Effector memory CD8-positive, alpha-beta T cell (primary cell): ENCODE data around the gene BORCS5.

Experiments
- ATAC-seq: fragments of 150-1000 bp; cut with Tn5 transposase; replicated peaks from 2 replicates; pipeline ENCODE4 v1.10.0; 2021; ENCODE audit warnings: mild to moderate bottlenecking, moderate library complexity
- DNase-seq, 3 experiments: peaks; one replicate each; pipeline ENCODE4 v3.0.0; 2021
- H3K27ac Mint-ChIP-seq, 2 donors: one replicate each; pipeline ENCODE4 v1.8.0; 2022; ENCODE audit warnings: mild to moderate bottlenecking in 2 of 2, mixed read lengths in 2 of 2, moderate library complexity in 2 of 2
- H3K27me3 Mint-ChIP-seq, 2 donors: one replicate each; pipeline ENCODE4 v1.8.0; 2022; ENCODE audit warnings: mixed read lengths in 2 of 2
- H3K36me3 Mint-ChIP-seq: one replicate; pipeline ENCODE4 v1.8.0; 2022; ENCODE audit warnings: mild to moderate bottlenecking, moderate library complexity, mixed read lengths; ENCODE audit not compliant: insufficient read depth
- H3K4me1 Mint-ChIP-seq, 2 donors: one replicate each; pipeline ENCODE4 v1.8.0; 2022; ENCODE audit warnings: low read depth in 2 of 2, mixed read lengths in 2 of 2
- H3K4me3 Mint-ChIP-seq, 2 donors: one replicate each; pipeline ENCODE4 v1.8.0; 2022; ENCODE audit warnings: mild to moderate bottlenecking in 2 of 2, mixed read lengths in 2 of 2, moderate library complexity in 2 of 2
- H3K9me3 Mint-ChIP-seq, 2 donors: one replicate each; pipeline ENCODE4 v1.8.0; 2022; ENCODE audit warnings: mixed read lengths in 2 of 2

BORCS5 gene

DNA sequence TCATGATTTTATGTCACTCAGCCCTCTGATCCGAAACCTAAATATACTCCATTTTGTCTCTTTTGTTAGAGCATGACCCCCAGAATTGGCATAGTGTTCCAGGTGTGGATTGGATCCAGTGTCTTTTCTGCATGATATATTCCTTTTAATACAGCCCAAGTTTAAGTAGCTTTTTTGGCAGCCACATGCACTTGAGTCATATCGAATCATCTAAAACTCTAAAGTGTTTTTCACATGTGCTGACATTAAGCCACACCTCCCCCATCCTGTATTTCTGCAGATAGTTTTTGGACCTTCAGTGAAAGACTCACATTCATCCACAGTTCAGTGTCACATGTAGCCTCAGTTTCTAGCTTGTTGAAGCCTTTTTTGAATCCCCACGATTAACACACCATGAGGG is 30.6 kb downstream of the BORCS5 start:
- Mint-ChIP-seq H3K4me3 (peak overlapping the region in 1 of 2 donors; percentile 66), H3K27me3 (no peaks in the 10 kb centered on the region), H3K4me1 (peaks cover 20 to 47% of the 10 kb centered on the region in 2 donors), H3K27ac (peak overlapping the region; percentile 82 to 97), H3K36me3 (peaks cover 10% of the 10 kb centered on the region), H3K9me3 (no peaks in the 10 kb centered on the region)
- no peak for ATAC-seq
- DNase-seq = no peak

DNA sequence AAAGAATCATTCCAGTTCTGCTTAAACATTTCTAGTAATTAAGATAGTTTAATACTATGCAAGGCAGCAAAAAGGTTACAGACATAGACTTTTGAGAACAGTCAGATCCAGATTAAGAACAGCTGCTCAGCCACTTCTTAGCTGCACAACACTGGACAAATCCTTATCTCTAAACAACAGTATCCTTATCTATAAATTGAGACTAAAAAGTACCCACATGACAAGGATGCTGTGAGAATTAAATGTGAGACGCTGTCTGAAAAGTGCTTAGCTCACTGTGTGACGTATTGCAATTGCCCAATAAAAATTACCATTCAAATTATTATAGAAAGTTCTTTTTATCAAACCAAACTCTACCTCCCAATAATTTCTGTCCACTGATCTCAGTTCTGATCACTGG is 35.5 kb downstream of the BORCS5 start:
- Mint-ChIP-seq H3K4me3 (no peak overlapping the region), H3K4me1 (peaks cover 7 to 25% of the 10 kb centered on the region in 2 donors), H3K9me3 (no peaks in the 10 kb centered on the region), H3K27ac (no peak overlapping the region), H3K27me3 (no peaks in the 10 kb centered on the region), H3K36me3 (no peaks in the 10 kb centered on the region)
- ATAC-seq (no peak), DNase-seq (no peak)

DNA sequence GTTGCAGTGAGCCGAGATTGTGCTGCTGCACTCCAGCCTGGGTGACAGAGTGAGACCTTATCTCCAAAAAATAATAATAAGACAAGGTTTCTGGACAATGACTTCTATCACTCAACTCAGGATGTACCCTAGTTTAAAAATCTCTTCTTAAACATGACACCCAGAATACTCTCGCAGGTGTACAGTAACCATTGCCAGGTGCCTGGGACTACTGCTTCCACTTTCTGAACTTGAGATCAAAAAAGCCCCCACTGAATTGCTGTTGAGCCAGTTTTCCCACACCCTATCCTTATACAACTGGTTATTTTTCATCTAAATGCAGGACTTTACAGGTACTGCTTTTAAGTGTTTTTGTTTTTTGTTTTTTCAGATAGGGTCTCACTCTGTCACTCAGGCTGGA is 36.3 kb downstream of the BORCS5 start:
- DNase-seq (no peak), ATAC-seq (no peak)
- Mint-ChIP-seq H3K36me3 (no peaks in the 10 kb centered on the region), H3K9me3 (no peaks in the 10 kb centered on the region), H3K4me3 (no peak overlapping the region), H3K27me3 (no peaks in the 10 kb centered on the region), H3K27ac (no peak overlapping the region), H3K4me1 (peaks cover 4 to 20% of the 10 kb centered on the region in 2 donors)

DNA sequence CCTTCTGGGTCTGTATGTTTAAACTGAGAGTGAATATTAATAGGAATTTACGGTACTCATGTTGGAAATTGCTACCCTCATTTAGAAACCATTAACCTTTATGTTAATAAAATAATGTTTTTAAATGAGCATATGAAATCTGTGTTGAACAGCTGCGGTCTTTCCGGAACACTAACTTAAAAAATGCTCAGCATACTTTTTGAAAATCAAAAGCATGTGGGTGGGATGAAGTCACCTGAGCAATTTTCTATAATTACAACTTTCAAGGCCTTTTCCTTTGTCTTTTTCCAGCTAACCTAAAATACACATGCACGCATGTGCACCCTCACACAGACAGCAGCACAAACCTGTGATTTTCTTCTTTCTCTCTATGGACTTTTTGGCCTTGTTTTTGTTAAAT is 39.8 kb downstream of the BORCS5 start:
- Mint-ChIP-seq H3K9me3 (no peaks in the 10 kb centered on the region), H3K4me1 (peaks cover 12 to 35% of the 10 kb centered on the region in 2 donors)

DNA sequence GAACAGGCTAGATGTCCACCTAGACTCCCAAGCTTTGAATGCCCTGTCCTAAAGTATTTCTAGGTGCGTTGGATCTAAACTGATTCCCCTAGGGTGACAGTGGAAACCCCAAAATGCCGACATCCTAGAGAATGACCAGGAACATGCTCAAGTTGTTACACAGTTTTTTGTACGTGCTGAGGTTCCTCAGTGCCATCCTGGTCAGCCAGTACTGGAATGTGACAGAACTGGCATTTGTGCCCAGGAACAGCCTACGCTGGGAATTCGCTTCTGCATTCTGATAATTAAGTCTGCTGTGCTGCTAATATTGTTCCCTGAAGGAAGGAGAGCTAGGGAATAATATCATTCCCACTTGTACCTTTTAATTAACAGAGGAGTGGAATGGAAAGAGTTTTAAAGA is 40.3 kb downstream of the BORCS5 start:
- H3K9me3 Mint-ChIP-seq = no peaks in the 10 kb centered on the region
- peak overlapping the region; percentile 13 to 16 for H3K27ac Mint-ChIP-seq
- no peak overlapping the region for H3K4me3 Mint-ChIP-seq
- H3K27me3 Mint-ChIP-seq = no peaks in the 10 kb centered on the region
- ATAC-seq (no peak), DNase-seq (no peak)
- H3K4me1 Mint-ChIP-seq = peaks cover 12 to 35% of the 10 kb centered on the region in 2 donors
- H3K36me3 Mint-ChIP-seq = no peaks in the 10 kb centered on the region

More for the DNA sequence above, 39.8 kb downstream of the BORCS5 start:
- no peak for ATAC-seq
- Mint-ChIP-seq H3K4me3 (no peak overlapping the region), H3K36me3 (no peaks in the 10 kb centered on the region), H3K27ac (peak overlapping the region in 1 of 2 donors; percentile 13), H3K27me3 (no peaks in the 10 kb centered on the region)
- no peak for DNase-seq

GRCh38 chr12:12398026-12398859 is 41.4 kb downstream of the BORCS5 start:
- H3K27me3 Mint-ChIP-seq = no peaks in the 10 kb centered on the region
- no peaks in the 10 kb centered on the region for H3K9me3 Mint-ChIP-seq
- H3K4me3 Mint-ChIP-seq = no peak overlapping the region
- ATAC-seq (no peak), DNase-seq (no peak)
- peak overlapping the region in 1 of 2 donors; percentile 79 for H3K27ac Mint-ChIP-seq
- peaks cover 12 to 43% of the 10 kb centered on the region in 2 donors for H3K4me1 Mint-ChIP-seq
- H3K36me3 Mint-ChIP-seq = no peaks in the 10 kb centered on the region

DNA sequence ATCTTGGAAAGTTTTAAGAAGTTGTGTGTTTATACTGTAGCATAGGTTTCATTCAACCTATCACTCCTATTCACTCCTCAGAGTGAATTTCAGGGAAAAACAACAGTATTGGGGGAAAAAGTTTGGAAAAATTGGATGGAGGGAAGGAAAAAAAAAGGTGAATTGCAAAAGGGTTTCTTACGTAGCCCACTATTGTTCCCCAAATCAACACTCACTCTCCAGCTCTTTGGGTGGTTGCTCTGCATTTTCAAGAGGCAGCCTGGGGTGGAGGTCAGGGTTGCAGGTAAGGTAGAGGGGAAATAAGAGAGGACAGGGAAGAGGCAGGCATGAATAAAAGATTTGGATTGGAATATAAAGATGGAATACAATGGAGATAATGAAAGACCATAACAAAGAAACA is 42.3 kb downstream of the BORCS5 start:
- H3K9me3 Mint-ChIP-seq = no peaks in the 10 kb centered on the region
- H3K27me3 Mint-ChIP-seq = no peaks in the 10 kb centered on the region
- no peak overlapping the region for H3K4me3 Mint-ChIP-seq
- no peaks in the 10 kb centered on the region for H3K36me3 Mint-ChIP-seq
- peaks cover 12 to 49% of the 10 kb centered on the region in 2 donors for H3K4me1 Mint-ChIP-seq
- peak overlapping the region in 1 of 2 donors; percentile 17 for H3K27ac Mint-ChIP-seq
- ATAC-seq (no peak), DNase-seq (no peak)

DNA sequence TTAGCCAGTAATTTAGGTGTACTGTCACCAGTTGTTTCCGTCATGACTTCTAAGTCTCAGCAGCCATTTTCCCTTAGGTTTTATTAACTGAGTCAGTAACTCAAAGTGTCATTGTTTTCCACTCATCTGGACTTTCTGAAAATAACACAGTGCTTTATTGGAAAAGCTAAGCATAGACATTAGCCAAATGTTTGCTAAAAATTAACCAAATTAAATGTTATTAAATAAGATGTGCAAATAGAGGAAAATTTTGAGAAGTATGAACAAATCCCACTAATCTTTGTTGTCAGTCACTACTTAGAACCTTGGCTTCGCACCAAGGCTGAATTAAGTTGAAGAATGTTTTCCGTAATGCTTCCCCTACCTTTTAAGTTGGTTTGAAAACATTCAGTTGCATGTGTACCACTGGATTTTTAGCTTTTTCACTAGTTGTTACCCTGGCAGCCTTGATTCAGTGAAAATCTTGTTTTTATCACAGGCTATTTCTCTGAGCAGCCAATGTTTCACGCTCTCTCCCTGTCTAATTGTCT is 43.0 kb downstream of the BORCS5 start:
- Mint-ChIP-seq H3K4me3 (no peak overlapping the region), H3K27ac (peak overlapping the region in 1 of 2 donors; percentile 17), H3K36me3 (peaks cover 3% of the 10 kb centered on the region), H3K4me1 (peaks cover 10 to 46% of the 10 kb centered on the region in 2 donors), H3K27me3 (no peaks in the 10 kb centered on the region), H3K9me3 (no peaks in the 10 kb centered on the region)
- DNase-seq = no peak
- no peak for ATAC-seq

DNA sequence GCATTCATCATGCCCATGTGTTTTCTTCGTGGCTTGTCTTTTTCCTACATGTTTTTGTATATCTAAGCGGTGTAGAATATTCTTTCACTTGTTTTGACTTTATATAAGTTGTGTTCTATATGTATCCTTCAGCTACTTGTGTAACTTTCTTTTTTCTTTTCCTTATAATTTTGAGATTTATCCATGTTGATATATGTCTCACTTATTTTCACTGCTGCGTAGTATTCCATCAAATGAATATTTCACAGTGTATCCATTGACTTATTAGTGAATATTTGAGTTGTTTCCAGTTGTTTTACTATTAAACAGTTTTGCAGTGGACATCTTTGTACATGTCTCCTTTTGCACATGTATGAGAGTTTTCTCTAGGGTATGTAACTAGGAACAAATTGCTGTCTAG is 43.9 kb downstream of the BORCS5 start:
- no peak for DNase-seq
- no peaks in the 10 kb centered on the region for H3K9me3 Mint-ChIP-seq
- H3K27me3 Mint-ChIP-seq = no peaks in the 10 kb centered on the region
- no peak overlapping the region for H3K4me3 Mint-ChIP-seq
- no peak for ATAC-seq
- H3K4me1 Mint-ChIP-seq = peaks cover 8 to 39% of the 10 kb centered on the region in 2 donors
- H3K36me3 Mint-ChIP-seq = peaks cover 5% of the 10 kb centered on the region
- no peak overlapping the region for H3K27ac Mint-ChIP-seq

DNA sequence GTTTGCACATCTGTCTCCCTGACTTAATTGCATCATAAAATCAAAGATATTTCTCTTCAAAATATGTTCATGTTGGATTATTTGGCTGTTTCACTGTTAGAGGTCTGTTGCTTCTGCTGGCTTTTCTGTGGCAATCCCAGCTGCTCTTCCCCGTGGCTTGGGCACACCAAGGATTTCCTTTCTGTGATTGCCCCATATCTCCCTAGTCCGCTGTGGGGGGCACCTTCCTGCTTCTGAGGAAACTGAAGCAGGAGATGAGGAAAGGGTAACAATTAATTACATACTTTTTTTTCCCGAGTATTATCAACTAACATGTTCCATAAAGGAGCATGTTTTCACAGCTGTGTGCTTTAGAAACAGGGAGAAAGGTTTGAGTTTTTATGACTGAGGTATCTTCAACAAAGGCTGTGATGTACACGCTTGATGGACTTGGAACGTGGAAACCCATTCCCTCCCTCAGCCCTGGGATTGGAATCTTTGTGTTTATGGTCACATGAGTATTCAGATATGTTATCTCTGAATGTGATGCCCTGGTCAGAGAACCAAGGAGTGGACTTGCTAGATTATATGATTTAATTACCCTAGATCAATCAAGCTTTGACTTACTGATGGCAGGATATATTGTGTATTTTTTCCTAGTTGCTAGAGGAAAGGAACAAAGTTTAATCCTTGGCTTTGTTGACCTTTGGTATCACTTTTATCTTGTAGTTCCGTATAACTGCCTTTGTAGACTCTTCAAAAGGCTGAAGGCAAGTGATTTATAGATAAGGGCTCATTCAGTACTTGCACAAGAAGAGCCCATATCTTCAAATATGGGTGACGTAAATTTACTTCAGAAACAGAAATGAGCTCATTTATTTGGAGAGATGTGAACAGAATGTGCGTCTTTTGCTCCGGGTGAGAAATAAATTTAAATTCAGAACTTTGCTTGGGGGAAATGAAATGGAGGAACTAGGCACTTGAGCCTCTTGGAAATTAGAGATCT is 46.7 kb downstream of the BORCS5 start:
- no peaks in the 10 kb centered on the region for H3K27me3 Mint-ChIP-seq
- no peak overlapping the region for H3K4me3 Mint-ChIP-seq
- H3K27ac Mint-ChIP-seq = peak overlapping the region; percentile 53 to 62
- H3K36me3 Mint-ChIP-seq = peaks cover 11% of the 10 kb centered on the region
- DNase-seq = no peak
- H3K4me1 Mint-ChIP-seq = peaks cover 13 to 41% of the 10 kb centered on the region in 2 donors
- ATAC-seq = no peak
- H3K9me3 Mint-ChIP-seq = no peaks in the 10 kb centered on the region

DNA sequence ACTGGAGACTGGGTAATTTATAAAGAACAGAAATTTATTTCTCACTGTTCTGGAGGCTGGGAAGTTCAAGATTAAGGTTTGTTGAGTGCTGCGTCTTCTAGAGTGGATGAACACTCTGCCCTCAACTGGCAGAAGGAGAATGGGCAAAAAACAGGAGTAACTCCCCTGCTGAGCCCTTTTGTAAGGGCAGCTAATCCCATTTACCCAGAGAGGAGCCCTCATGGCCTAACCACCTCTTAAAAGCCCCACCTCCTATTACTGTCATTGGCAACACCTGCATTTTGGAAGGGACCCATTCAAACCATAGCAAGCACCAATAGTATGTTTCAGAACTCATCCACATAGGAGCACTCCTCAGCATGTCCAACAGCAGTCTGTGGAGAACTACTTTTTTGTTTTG is 47.4 kb downstream of the BORCS5 start:
- ATAC-seq = no peak
- DNase-seq = no peak
- Mint-ChIP-seq H3K9me3 (no peaks in the 10 kb centered on the region), H3K4me3 (no peak overlapping the region), H3K27me3 (no peaks in the 10 kb centered on the region), H3K36me3 (peaks cover 11% of the 10 kb centered on the region), H3K27ac (peak overlapping the region in 1 of 2 donors; percentile 53), H3K4me1 (peaks cover 9 to 38% of the 10 kb centered on the region in 2 donors)

GRCh38 chr12:12405882-12406281 is 49.0 kb downstream of the BORCS5 start:
- Mint-ChIP-seq H3K4me3 (no peak overlapping the region), H3K36me3 (peaks cover 11% of the 10 kb centered on the region), H3K27me3 (no peaks in the 10 kb centered on the region), H3K4me1 (peaks cover 6 to 28% of the 10 kb centered on the region in 2 donors), H3K9me3 (no peaks in the 10 kb centered on the region), H3K27ac (peak overlapping the region in 1 of 2 donors; percentile 62)
- DNase-seq (no peak), ATAC-seq (no peak)

GRCh38 chr12:12406762-12407161 is 49.9 kb downstream of the BORCS5 start:
- Mint-ChIP-seq H3K4me3 (no peak overlapping the region), H3K27ac (peak overlapping the region in 1 of 2 donors; percentile 86), H3K4me1 (peaks cover 8 to 28% of the 10 kb centered on the region in 2 donors), H3K27me3 (no peaks in the 10 kb centered on the region), H3K9me3 (no peaks in the 10 kb centered on the region), H3K36me3 (peaks cover 11% of the 10 kb centered on the region)
- ATAC-seq (no peak), DNase-seq (no peak)
